Tongue (tissue), 2 donors: ENCODE measurements around the gene FHIP1B. TPM values are rescaled to one million over a fixed set of nuclear protein-coding genes. Genes with fewer than 3 reads are reported as not detected.

Source experiments
- DNase-seq: peaks from one replicate; pipeline ENCODE4 v3.0.0-alpha.2; 2015
- total RNA-seq: library from RNA; depleted of rRNA; stranded (reverse); fragments of >200 nt; gene quantifications from one replicate; pipeline ENCODE4 v1.2.3, GENCODE V29; 2014

Gene FHIP1B
- total RNA-seq, 1 donor from 2014 or later = 19.3 TPM

DNA sequence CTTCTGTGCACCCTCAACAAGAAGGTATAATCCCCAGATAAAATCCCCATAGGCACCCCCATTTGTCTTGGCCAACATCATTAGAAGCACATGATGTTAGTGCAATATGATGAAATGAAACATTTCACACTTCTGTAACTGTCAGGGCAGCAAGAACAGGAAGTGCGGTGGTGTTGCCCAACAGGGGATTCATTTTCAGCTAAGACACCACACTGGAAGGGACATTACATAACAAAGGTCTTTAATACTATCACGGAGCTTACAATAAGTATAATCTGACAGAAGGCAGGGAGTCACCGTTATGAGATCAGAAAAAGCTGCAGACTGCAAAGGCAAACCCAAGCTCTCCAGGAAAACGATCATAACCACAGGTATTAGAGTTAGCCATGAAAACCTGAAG is 33.5 kb downstream of the FHIP1B start:
- peak; percentile 5 for DNase-seq

DNA sequence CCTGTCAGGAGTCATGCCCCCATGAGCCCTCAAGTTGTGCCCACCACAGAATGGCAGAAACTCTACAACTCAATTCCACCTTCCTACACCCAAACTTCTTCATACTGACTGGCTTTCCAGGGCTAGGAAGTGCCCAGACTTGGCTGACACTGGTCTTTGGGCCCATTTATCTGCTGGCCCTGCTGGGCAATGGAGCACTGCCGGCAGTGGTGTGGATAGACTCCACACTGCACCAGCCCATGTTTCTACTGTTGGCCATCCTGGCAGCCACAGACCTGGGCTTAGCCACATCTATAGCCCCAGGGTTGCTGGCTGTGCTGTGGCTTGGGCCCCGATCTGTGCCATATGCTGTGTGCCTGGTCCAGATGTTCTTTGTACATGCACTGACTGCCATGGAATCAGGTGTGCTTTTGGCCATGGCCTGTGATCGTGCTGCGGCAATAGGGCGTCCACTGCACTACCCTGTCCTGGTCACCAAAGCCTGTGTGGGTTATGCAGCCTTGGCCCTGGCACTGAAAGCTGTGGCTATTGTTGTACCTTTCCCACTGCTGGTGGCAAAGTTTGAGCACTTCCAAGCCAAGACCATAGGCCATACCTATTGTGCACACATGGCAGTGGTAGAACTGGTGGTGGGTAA is 35.1 kb downstream of the FHIP1B start, which contains the start of gene OR52W1:
OR52W1 (plus strand) TSS at position 51 of the 637 bp plus-strand sequence; CDS start at position 51, 0 bp downstream.
- no peak for DNase-seq

DNA sequence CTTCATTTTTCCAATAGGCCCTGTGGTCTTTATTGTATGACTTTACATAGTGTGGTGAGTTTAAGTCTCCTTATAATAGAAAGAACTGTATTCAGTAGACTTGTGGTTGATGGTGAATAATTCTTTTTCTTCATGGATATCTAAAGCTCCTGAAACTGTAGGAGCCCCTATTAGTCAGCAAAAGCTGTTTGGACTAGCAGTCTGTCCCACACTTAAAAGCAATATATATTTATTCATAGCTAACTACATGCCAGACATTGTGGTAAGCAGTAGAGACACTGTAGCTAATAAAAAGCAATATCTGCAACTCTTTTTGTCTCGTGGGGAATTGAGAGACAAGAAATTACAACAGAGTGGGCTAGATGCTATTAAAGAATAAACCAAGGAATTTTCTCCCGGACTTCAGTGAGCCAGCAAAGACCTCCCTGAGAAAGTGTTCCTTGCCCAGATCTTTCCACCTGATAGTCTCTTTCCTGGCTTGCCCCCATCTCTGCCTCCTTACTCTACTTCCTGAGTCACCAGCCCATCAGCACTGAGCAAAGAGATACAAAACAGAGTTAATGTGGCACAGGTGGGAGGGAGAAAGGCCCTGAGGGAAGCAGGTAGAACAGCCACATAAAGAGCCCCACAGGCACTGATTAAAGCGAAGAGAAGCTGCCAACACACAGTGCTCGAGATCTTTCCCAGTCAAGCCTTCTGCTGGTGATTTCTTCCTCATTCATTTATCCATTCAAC is 36.8 kb downstream of the FHIP1B start:
- DNase-seq = no peak

DNA sequence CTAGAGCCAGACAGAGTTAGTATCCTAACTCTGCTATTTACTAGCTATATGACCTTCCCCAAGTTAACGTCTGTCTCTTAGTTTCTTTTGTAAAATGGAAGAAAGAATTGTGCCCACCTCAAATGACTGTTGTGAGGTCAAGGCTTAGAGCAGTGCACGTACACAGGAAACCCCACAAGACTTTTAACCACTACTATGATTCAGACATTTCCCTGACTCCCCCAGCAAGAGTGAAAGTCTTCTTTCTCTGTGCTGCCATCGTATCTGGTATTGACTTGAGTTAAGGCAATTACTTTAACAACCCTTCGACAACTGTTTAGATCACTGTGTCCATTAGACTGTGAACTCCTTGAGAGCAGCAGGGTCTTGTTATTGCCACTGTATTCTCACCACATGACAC is 38.0 kb downstream of the FHIP1B start:
- DNase-seq = no peak

DNA sequence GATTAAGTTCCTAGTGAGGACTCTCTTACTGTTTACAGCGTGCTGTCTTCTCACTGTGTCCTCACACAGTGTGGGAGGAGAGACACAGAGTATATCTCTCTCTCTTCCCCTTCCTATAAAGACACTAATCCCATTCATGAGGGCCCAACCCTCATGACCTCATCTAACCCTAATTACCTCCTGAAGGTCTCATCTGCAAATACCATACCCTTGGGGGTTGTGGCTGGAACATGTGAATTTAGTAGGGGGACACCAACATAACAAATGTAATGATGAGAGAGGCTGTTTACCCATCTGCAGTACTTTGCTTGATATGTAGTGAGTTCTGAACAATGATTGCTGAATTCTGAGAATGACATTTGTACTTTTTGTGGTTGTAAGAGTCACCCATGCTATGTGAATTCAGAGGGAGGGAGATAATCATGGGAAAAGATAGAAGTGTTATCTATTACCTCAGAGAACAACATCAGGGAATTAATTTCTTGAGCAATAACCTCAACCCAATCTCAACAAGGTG is 40.3 kb downstream of the FHIP1B start:
- no peak for DNase-seq

DNA sequence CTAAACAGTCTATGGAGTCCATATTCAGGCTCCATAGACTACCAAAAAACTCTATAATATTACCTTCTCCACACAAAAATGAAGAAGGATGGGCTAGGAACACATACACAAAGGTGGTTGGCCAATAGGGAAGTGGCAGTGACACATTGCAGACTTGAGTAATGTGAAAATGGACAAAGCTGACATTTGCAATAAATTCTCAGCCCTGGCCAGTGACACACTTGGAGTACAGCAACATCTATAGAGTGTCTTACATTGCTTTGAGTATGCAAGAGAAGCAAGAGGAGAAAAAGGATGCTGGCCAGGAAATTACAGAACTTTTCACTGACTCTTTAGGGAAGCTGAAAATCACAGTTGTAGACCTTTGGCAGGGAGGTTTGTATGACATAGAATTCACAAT is 42.7 kb downstream of the FHIP1B start:
- DNase-seq = no peak

DNA sequence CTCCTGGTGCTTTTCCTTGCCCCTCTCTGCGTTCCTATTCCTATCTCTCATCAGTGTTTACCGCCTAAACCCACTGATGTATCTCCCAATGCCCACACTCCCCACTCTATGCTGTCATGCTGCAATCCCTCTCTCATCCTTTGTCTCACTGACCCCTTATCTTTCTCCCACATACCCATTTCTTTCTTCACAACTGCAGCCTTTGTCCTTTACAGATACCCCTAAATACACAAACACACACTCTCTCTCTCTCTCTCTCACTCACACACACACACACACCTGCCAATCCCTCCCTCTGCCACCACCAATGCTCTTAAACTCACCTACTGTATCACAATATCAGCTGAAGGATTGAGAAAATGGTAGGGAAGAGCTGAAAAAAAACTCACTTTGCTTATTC is 59.0 kb downstream of the FHIP1B start:
- DNase-seq = no peak

DNA sequence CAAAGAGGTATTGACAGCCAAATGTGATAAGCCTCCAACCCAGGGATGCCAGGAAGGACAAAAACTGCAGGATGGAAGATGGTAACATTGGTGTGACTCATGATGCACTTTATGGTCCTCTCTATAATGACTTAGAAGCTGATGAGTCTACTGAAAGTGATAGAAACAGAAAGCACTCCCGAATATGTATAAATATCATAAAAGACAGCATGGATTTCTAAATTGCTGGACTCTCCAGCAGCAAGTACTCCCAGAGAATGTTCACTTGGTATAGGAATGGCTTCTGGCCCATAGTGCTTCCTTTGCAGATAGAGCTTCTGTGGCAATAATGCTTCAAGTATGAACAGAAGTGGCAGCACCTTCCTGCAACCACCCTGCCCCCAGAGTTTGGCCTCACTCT is 64.2 kb downstream of the FHIP1B start, which contains the start of gene OR52B2:
OR52B2 (minus strand) TSS at position 101 of the 400 bp plus-strand sequence; CDS start at position 101, 0 bp downstream.
- no peak for DNase-seq

Other genes starting within 250 kb of the FHIP1B start
- not detected for gene OR52L1, start 247.7 kb downstream of the FHIP1B start, total RNA-seq
- gene OR56A4, start 227.7 kb downstream of the FHIP1B start, total RNA-seq = not detected
- under 0.01 TPM for gene OR56A1, start 203.9 kb downstream of the FHIP1B start, total RNA-seq
- not detected for gene OR56B4, start 127.0 kb downstream of the FHIP1B start, total RNA-seq
- gene OR52B2, start 64.3 kb downstream of the FHIP1B start, total RNA-seq = not detected
- not detected for gene OR52W1, start 35.4 kb downstream of the FHIP1B start, total RNA-seq
- not detected for gene C11orf42, start 29.1 kb downstream of the FHIP1B start, total RNA-seq
- not detected for gene CNGA4, start 4.5 kb upstream of the FHIP1B start, total RNA-seq
- not detected for gene CCKBR, start 25.2 kb upstream of the FHIP1B start, total RNA-seq
- gene CAVIN3, start 85.9 kb upstream of the FHIP1B start, total RNA-seq = 74.2 TPM
- 24.2 TPM for gene SMPD1, start 155.8 kb upstream of the FHIP1B start, total RNA-seq
- gene APBB1, start 184.5 kb upstream of the FHIP1B start, total RNA-seq = 42.4 TPM
- gene HPX, start 206.4 kb upstream of the FHIP1B start, total RNA-seq = 0.31 TPM
- 21.1 TPM for gene TRIM3, start 239.3 kb upstream of the FHIP1B start, total RNA-seq
- 31.8 TPM for gene ARFIP2, start 246.7 kb upstream of the FHIP1B start, total RNA-seq
- gene TIMM10B, start 246.9 kb upstream of the FHIP1B start, total RNA-seq = 28.9 TPM